GM23338 (cell line): ENCODE data around the gene CLDN10. TPM values are rescaled to one million over a fixed set of nuclear protein-coding genes. Genes with fewer than 3 reads are reported as not detected.

Experiments used
- ATAC-seq: fragments of 200-7000 bp; cut with Tn5 transposase; 3 replicates; pipeline ENCODE4 v1.9.1; 2020
- DNase-seq: peaks from one replicate; pipeline ENCODE4 v3.0.0-alpha.2; 2015; ENCODE audit warnings: low spot score
- H2AFZ ChIP-seq: fragments of 200-600 bp; sonication (generic); 2 replicates; pipeline ENCODE4 v1.8.0; 2016; ENCODE audit warnings: antibody characterized with exemption, mild to moderate bottlenecking, moderate library complexity
- H3F3A ChIP-seq: fragments of 200-600 bp; sonication (generic); replicated peaks from 2 replicates; pipeline ENCODE4 v1.8.0; 2017; ENCODE audit warnings: antibody characterized with exemption, mixed run types, low read depth
- H3K27ac ChIP-seq: fragments of 200-600 bp; sonication (generic); 2 replicates; pipeline ENCODE4 v1.6.1; 2016; ENCODE audit warnings: low read depth
- H3K27me3 ChIP-seq: fragments of 200-600 bp; sonication (generic); 2 replicates; pipeline ENCODE4 v1.8.0; 2016; ENCODE audit warnings: mild to moderate bottlenecking, mixed run types, moderate library complexity; ENCODE audit not compliant: insufficient read depth
- H3K36me3 ChIP-seq: fragments of 200-600 bp; sonication (generic); 2 replicates; pipeline ENCODE4 v1.8.0; 2016; ENCODE audit warnings: mild to moderate bottlenecking; ENCODE audit not compliant: insufficient read depth
- H3K4me1 ChIP-seq: fragments of 200-600 bp; sonication (generic); 2 replicates; pipeline ENCODE4 v1.8.0; 2016; ENCODE audit warnings: mild to moderate bottlenecking, moderate library complexity; ENCODE audit not compliant: insufficient read depth
- H3K4me2 ChIP-seq: fragments of 200-600 bp; sonication (generic); 2 replicates; pipeline ENCODE4 v1.7.1; 2017; ENCODE audit warnings: mixed run types
- H3K4me3 ChIP-seq: fragments of 200-600 bp; sonication (generic); 2 replicates; pipeline ENCODE4 v1.6.1; 2016; ENCODE audit warnings: mixed run types
- H3K79me2 ChIP-seq: fragments of 200-600 bp; sonication (generic); replicated peaks from 2 replicates; pipeline ENCODE4 v1.8.0; 2017; ENCODE audit warnings: mild to moderate bottlenecking; ENCODE audit not compliant: insufficient read depth
- H3K9me2 ChIP-seq: fragments of 200-600 bp; sonication (generic); 2 replicates; pipeline ENCODE4 v1.8.0; 2017; ENCODE audit not compliant: insufficient read depth
- H4K20me1 ChIP-seq: fragments of 200-600 bp; sonication (generic); replicated peaks from 2 replicates; pipeline ENCODE4 v1.8.0; 2017; ENCODE audit warnings: mild to moderate bottlenecking; ENCODE audit not compliant: insufficient read depth
- H3K27ac Mint-ChIP-seq: 2 replicates; pipeline ENCODE4 v1.8.0; 2020; ENCODE audit warnings: inconsistent platforms, mild to moderate bottlenecking, moderate library complexity, mixed read lengths
- H3K27me3 Mint-ChIP-seq: 3 replicates; pipeline ENCODE4 v1.8.0; 2022; ENCODE audit warnings: low read depth, mild to moderate bottlenecking, moderate library complexity, mixed read lengths, inconsistent platforms; ENCODE audit not compliant: insufficient read depth, poor library complexity
- H3K36me3 Mint-ChIP-seq: 3 replicates; pipeline ENCODE4 v1.8.0; 2021; ENCODE audit warnings: low read depth, mild to moderate bottlenecking, inconsistent platforms, moderate library complexity, mixed read lengths
- H3K4me1 Mint-ChIP-seq: 3 replicates; pipeline ENCODE4 v1.8.0; 2020; ENCODE audit warnings: mild to moderate bottlenecking, inconsistent platforms, mixed read lengths
- H3K4me3 Mint-ChIP-seq: 3 replicates; pipeline ENCODE4 v1.8.0; 2021; ENCODE audit warnings: moderate library complexity, mild to moderate bottlenecking, inconsistent platforms, mixed read lengths
- H3K9me3 Mint-ChIP-seq: 3 replicates; pipeline ENCODE4 v1.8.0; 2020; ENCODE audit warnings: moderate library complexity, mild to moderate bottlenecking, inconsistent platforms, mixed read lengths
- CREB1 ChIP-seq: fragments of 250-450 bp; sonication (Bioruptor Pico); IDR thresholded peaks from 2 replicates; pipeline ENCODE4 v1.5.0; 2020; ENCODE audit warnings: low read depth, mild to moderate bottlenecking, moderate library complexity
- CTCF ChIP-seq, 2 experiments: fragments of 200-600 bp in 1 of 2; sonication (generic) in 1 of 2; conservative IDR thresholded peaks; 2 replicates each; pipeline versions ENCODE4 v1.5.1 to v1.6.1; 2016 to 2017; ENCODE audit warnings: antibody characterized with exemption in 2 of 2, low read depth in 2 of 2, mild to moderate bottlenecking in 2 of 2, moderate library complexity in 1 of 2
- ETS1 ChIP-seq: IDR thresholded peaks from 2 replicates; pipeline ENCODE4 v1.6.1; 2016; ENCODE audit warnings: antibody characterized with exemption
- EZH2 ChIP-seq: fragments of 200-600 bp; sonication (generic); IDR thresholded peaks from one replicate; pipeline ENCODE4 v1.8.0; 2017; ENCODE audit warnings: antibody characterized with exemption, mild to moderate bottlenecking, low read depth; ENCODE audit not compliant: unreplicated experiment
- EZH2phosphoT487 ChIP-seq: fragments of 200-600 bp; sonication (generic); IDR thresholded peaks from one replicate; pipeline ENCODE4 v1.8.1; 2018; ENCODE audit warnings: antibody characterized with exemption; ENCODE audit not compliant: unreplicated experiment
- JUNB ChIP-seq: IDR thresholded peaks from one replicate; pipeline ENCODE4 v1.6.1; 2016; ENCODE audit warnings: antibody characterized with exemption; ENCODE audit not compliant: unreplicated experiment
- NANOG ChIP-seq: IDR thresholded peaks from 2 replicates; pipeline ENCODE4 v1.6.1; 2016; ENCODE audit warnings: antibody characterized with exemption, borderline replicate concordance
- POLR2AphosphoS5 ChIP-seq: IDR thresholded peaks from 2 replicates; pipeline ENCODE4 v1.6.1; 2016; ENCODE audit warnings: antibody characterized with exemption, low read depth
- REST ChIP-seq: IDR thresholded peaks from one replicate; pipeline ENCODE4 v1.6.1; 2018; ENCODE audit warnings: antibody characterized with exemption; ENCODE audit not compliant: unreplicated experiment
- STAT1 ChIP-seq: IDR thresholded peaks from one replicate; pipeline ENCODE4 v1.6.1; 2016; ENCODE audit warnings: antibody characterized with exemption; ENCODE audit not compliant: unreplicated experiment
- ZNF114 ChIP-seq: fragments of 250-450 bp; sonication (Bioruptor Pico); IDR thresholded peaks from 2 replicates; pipeline ENCODE4 v1.5.0; 2020; ENCODE audit warnings: mild to moderate bottlenecking, moderate library complexity
- ZNF331 ChIP-seq: fragments of 250-450 bp; sonication (Bioruptor Pico); IDR thresholded peaks from 2 replicates; pipeline ENCODE4 v1.5.0; 2020; ENCODE audit warnings: low read depth, mild to moderate bottlenecking, moderate library complexity
- ZNF462 ChIP-seq: fragments of 250-450 bp; sonication (Bioruptor Pico); IDR thresholded peaks from 2 replicates; pipeline ENCODE4 v1.5.0; 2020; ENCODE audit warnings: mild to moderate bottlenecking, moderate library complexity
- polyA plus RNA-seq: library from polyadenylated mRNA; unstranded; fragments of >200 nt; fragmentation: Nextera tagmentation; extraction: Ambion mirVana; gene quantifications from 2 replicates; pipeline ENCODE4 v1.2.1, GENCODE V29; 2016
- total RNA-seq: library from RNA; depleted of rRNA; stranded (reverse); fragments of >200 nt; shearing (Covaris generic); gene quantifications from 2 replicates; pipeline ENCODE4 v1.2.3, GENCODE V29; 2014

The CLDN10 gene
- total and polyA plus RNA-seq, 2 experiments from 2014 or later: 34.7 to 65.9 TPM

- TF ChIP-seq ZNF462 (CRISPR knock-in tag) (no peak), EZH2phosphoT487 (no peak), ZNF114 (no peak)
Observed at GRCh38 chr13:95628488-95628887, 76.0 kb downstream of the CLDN10 start (continued).

- no peak overlapping the region for H3K4me2 ChIP-seq
- H4K20me1 ChIP-seq: no peaks in the 10 kb centered on the region
- Mint-ChIP-seq H3K9me3 (no peaks in the 10 kb centered on the region), H3K36me3 (peaks cover 65% of the 10 kb centered on the region), H3K27me3 (peaks cover 4% of the 10 kb centered on the region), H3K4me3 (no peak overlapping the region), H3K27ac (no peak overlapping the region), H3K4me1 (peaks cover 4% of the 10 kb centered on the region; the same call in 1 of the 3 replicates)
- H3K79me2 ChIP-seq: no peaks in the 10 kb centered on the region
- H3K4me3 ChIP-seq: no peak overlapping the region
- peaks cover 8% of the 10 kb centered on the region for H3K36me3 ChIP-seq
- H3K4me1 ChIP-seq: no peaks in the 10 kb centered on the region
- no peaks in the 10 kb centered on the region for H3K27me3 ChIP-seq
- H3K27ac ChIP-seq: no peak overlapping the region
- no peak overlapping the region for H2AFZ ChIP-seq
- no peaks in the 10 kb centered on the region for H3F3A ChIP-seq
- H3K9me2 ChIP-seq: no peaks in the 10 kb centered on the region
- DNase-seq: no peak
- no peak for ATAC-seq
- TF ChIP-seq CTCF (conservative IDR thresholded peaks at IDR 0.05; ENCODE audit: low read depth in 2 of 2) (no peak), ZNF331 (CRISPR knock-in tag) (no peak), JUNB (no peak), REST (no peak), EZH2 (no peak), STAT1 (no peak), EZH2phosphoT487 (no peak), CREB1 (no peak), ZNF114 (no peak), POLR2AphosphoS5 (no peak), ETS1 (no peak), NANOG (no peak)
Observed at GRCh38 chr13:95629071-95629470, 76.6 kb downstream of the CLDN10 start.
